HEK293 (cell line): ENCODE measurements around the gene COL8A1.

ENCODE experiments used
- ATF2 ChIP-seq: fragments of 450-650 bp; formaldehyde crosslinking; IDR thresholded peaks from 2 replicates; pipeline ENCODE4 v1.5.1; 2016; ENCODE audit warnings: missing biosample characterization, missing genetic modification characterization, low read depth
- CTCF ChIP-seq: fragments of 450-650 bp; formaldehyde crosslinking; IDR thresholded peaks from 2 replicates; pipeline ENCODE4 v1.5.1; 2016; ENCODE audit warnings: missing biosample characterization, missing genetic modification characterization
- OVOL3 ChIP-seq: fragments of 450-650 bp; formaldehyde crosslinking; IDR thresholded peaks from 2 replicates; pipeline ENCODE4 v1.5.1; 2016; ENCODE audit warnings: missing biosample characterization, missing genetic modification characterization
- REST ChIP-seq: fragments of 450-650 bp; formaldehyde crosslinking; IDR thresholded peaks from 2 replicates; pipeline ENCODE4 v1.5.1; 2016; ENCODE audit warnings: missing biosample characterization, missing genetic modification characterization
- SCRT2 ChIP-seq: fragments of 450-650 bp; formaldehyde crosslinking; IDR thresholded peaks from 2 replicates; pipeline ENCODE4 v1.5.1; 2016; ENCODE audit warnings: missing biosample characterization, missing genetic modification characterization
- ZBTB8A ChIP-seq: fragments of 450-650 bp; formaldehyde crosslinking; IDR thresholded peaks from 2 replicates; pipeline ENCODE4 v1.5.1; 2016; ENCODE audit warnings: missing biosample characterization, missing genetic modification characterization
- ZNF221 ChIP-seq: fragments of 450-650 bp; formaldehyde crosslinking; IDR thresholded peaks from 2 replicates; pipeline ENCODE4 v1.5.1; 2017; ENCODE audit warnings: missing biosample characterization, missing genetic modification characterization, borderline replicate concordance
- ZNF274 ChIP-seq, 2 experiments: fragments of 200-500 bp in 1 of 2; fragments of 450-650 bp in 1 of 2; sonication (Bioruptor generic) in 1 of 2; formaldehyde crosslinking in 1 of 2; IDR thresholded peaks; 2 replicates each; pipeline versions ENCODE4 v1.5.1 to v1.6.1; 2014 to 2016; ENCODE audit warnings: borderline replicate concordance in 1 of 2, inconsistent platforms in 1 of 2, low read length in 1 of 2, missing biosample characterization in 1 of 2, missing genetic modification characterization in 1 of 2
- ZNF311 ChIP-seq: fragments of 450-650 bp; formaldehyde crosslinking; IDR thresholded peaks from 2 replicates; pipeline ENCODE4 v1.5.1; 2017; ENCODE audit warnings: missing biosample characterization, missing genetic modification characterization, borderline replicate concordance
- ZNF624 ChIP-seq: fragments of 450-650 bp; formaldehyde crosslinking; IDR thresholded peaks from 2 replicates; pipeline ENCODE4 v1.5.1; 2017; ENCODE audit warnings: missing biosample characterization, missing genetic modification characterization
- ZNF777 ChIP-seq: fragments of 450-650 bp; formaldehyde crosslinking; IDR thresholded peaks from 2 replicates; pipeline ENCODE4 v1.5.1; 2017; ENCODE audit warnings: missing biosample characterization, missing genetic modification characterization, borderline replicate concordance
- ZNF791 ChIP-seq: fragments of 450-650 bp; formaldehyde crosslinking; IDR thresholded peaks from 2 replicates; pipeline ENCODE4 v1.5.1; 2016; ENCODE audit warnings: missing biosample characterization, missing genetic modification characterization
- ZSCAN16 ChIP-seq: fragments of 450-650 bp; formaldehyde crosslinking; IDR thresholded peaks from 2 replicates; pipeline ENCODE4 v1.5.1; 2016; ENCODE audit warnings: missing biosample characterization, missing genetic modification characterization

- TF ChIP-seq ZNF791 (tag by site-specific recombination) (no peak), ZSCAN16 (no peak), ZNF311 (tag by site-specific recombination) (no peak), CTCF (no peak), ZNF274 (IDR thresholded peaks at IDR 0.05; ENCODE audit: low read length) (no peak), ZNF274 (tag by site-specific recombination; IDR thresholded peaks at IDR 0.05; ENCODE audit: borderline replicate concordance) (no peak), REST (tag by site-specific recombination) (no peak), OVOL3 (tag by site-specific recombination) (no peak), ATF2 (no peak), ZBTB8A (tag by site-specific recombination) (no peak), ZNF777 (tag by site-specific recombination) (no peak), ZNF624 (tag by site-specific recombination) (no peak), ZNF221 (tag by site-specific recombination) (no peak), SCRT2 (no peak)
Observed at GRCh38 chr3:99839613-99840012, 201.2 kb downstream of the COL8A1 start.
